NB4 (cell line): Measurements from ENCODE around the gene TRIO.

Experiments used
- MYC ChIP-seq: IDR thresholded peaks from 2 replicates; pipeline ENCODE4 v1.6.1; 2011; ENCODE audit warnings: low read depth, low read length
- POLR2A ChIP-seq: IDR thresholded peaks from 2 replicates; pipeline ENCODE4 v1.6.1; 2011; ENCODE audit warnings: mild to moderate bottlenecking; ENCODE audit not compliant: insufficient read length; ENCODE audit errors: extremely low read depth
- TF ChIP-seq, protein P1 (sequence below): IDR thresholded peaks from one replicate; pipeline ENCODE4 v1.5.1; 2012; ENCODE audit warnings: low read depth, low read length
- TF ChIP-seq, protein P2 (sequence below): IDR thresholded peaks from 2 replicates; pipeline ENCODE4 v1.6.1; 2011; ENCODE audit warnings: low read depth, low read length

DNA sequence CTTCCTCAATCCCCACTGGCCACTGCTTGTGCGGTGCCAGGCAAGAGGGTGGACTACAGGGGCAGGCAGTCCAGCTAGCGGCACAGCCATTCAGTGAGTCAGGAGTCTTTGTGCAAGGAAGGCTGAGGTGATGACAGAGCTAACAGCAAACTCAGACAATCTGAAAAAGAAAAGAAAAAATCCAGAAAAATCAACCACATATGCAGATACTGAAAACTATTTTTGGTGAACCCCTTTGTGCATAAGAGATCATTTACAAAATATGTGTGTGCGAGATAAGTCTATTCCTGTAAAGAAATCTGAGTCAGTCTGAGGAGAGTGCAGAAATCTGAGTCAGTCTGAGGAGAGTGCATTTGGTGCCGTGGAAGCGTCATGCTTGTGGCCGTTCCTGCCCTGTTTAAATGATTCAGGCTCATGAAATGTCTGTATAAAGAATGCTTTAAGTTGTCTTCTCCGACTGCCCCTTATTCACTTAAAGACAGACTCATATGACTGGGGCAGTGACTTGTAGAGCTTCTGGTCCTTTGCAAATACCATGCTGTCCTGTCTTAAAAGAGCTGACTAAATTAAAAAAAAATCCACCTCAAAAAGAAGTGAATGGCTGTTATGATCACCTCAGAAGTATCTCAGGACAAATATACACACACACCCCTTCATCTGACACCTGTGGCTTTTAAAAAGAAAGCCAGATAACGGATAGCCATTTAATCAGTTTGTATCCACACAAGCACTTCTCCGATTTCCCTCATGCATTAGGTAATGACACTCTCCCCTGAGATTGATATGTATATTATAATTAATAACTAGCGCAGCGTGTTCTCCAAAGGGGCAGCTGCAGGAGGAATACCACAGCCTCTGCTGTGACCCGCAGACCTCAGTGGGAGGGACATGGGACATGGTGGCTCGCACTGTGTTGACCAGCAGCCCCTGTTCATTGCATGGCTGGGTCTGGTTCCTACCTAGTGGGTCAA lies 47.3 kb downstream of the TRIO start:
- TF ChIP-seq, protein P1, sequence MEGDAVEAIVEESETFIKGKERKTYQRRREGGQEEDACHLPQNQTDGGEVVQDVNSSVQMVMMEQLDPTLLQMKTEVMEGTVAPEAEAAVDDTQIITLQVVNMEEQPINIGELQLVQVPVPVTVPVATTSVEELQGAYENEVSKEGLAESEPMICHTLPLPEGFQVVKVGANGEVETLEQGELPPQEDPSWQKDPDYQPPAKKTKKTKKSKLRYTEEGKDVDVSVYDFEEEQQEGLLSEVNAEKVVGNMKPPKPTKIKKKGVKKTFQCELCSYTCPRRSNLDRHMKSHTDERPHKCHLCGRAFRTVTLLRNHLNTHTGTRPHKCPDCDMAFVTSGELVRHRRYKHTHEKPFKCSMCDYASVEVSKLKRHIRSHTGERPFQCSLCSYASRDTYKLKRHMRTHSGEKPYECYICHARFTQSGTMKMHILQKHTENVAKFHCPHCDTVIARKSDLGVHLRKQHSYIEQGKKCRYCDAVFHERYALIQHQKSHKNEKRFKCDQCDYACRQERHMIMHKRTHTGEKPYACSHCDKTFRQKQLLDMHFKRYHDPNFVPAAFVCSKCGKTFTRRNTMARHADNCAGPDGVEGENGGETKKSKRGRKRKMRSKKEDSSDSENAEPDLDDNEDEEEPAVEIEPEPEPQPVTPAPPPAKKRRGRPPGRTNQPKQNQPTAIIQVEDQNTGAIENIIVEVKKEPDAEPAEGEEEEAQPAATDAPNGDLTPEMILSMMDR: no peak
- TF ChIP-seq MYC (no peak), POLR2A (no peak)
- TF ChIP-seq, protein P2, sequence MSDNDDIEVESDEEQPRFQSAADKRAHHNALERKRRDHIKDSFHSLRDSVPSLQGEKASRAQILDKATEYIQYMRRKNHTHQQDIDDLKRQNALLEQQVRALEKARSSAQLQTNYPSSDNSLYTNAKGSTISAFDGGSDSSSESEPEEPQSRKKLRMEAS: no peak
